K562 (cell line): Measurements from ENCODE around the gene FBL. TPM values are rescaled to one million over a fixed set of nuclear protein-coding genes. Genes with fewer than 3 reads are reported as not detected.

ENCODE experiments used
- CBFA2T2 ChIP-seq: fragments of 450-650 bp; conservative IDR thresholded peaks from 2 replicates; pipeline ENCODE4 v1.6.1; 2017; ENCODE audit warnings: mild to moderate bottlenecking
- CTBP1 ChIP-seq: fragments of 450-650 bp; IDR thresholded peaks from 2 replicates; pipeline ENCODE4 v1.6.1; 2016; ENCODE audit warnings: borderline replicate concordance
- KDM1A ChIP-seq, 2 experiments: fragments of 450-650 bp; IDR thresholded peaks; 2 replicates each; pipeline ENCODE4 v1.6.1; 2016; ENCODE audit warnings: mild to moderate bottlenecking in 2 of 2
- SIRT6 ChIP-seq: IDR thresholded peaks from one replicate; pipeline ENCODE4 v1.6.1; 2012; ENCODE audit warnings: low read depth, mild to moderate bottlenecking, control low read depth, inconsistent platforms, low read length, moderate library complexity
- TBL1XR1 ChIP-seq, 2 experiments: IDR thresholded peaks; 2 replicates each; pipeline ENCODE4 v1.6.1; 2012; ENCODE audit warnings: improper control_type of control experiment in 2 of 2, low read length in 2 of 2, mild to moderate bottlenecking in 1 of 2
- ZBTB17 ChIP-seq: fragments of 450-650 bp; formaldehyde crosslinking; IDR thresholded peaks from 2 replicates; pipeline ENCODE4 v1.4.0; 2020; ENCODE audit warnings: mild to moderate bottlenecking
- ZNF175 ChIP-seq: fragments of 200-800 bp; sonication (Bioruptor generic); IDR thresholded peaks from 2 replicates; pipeline ENCODE4 v1.6.1; 2016; ENCODE audit warnings: low read depth, mild to moderate bottlenecking, missing genetic modification characterization, missing compliant biosample characterization
- ZNF79 ChIP-seq: fragments of 250-450 bp; sonication (Bioruptor Pico); IDR thresholded peaks from 2 replicates; pipeline ENCODE4 v1.4.0; 2020; ENCODE audit warnings: low read depth, mild to moderate bottlenecking, moderate library complexity
- polyA plus RNA-seq, 8 experiments: library from polyadenylated mRNA; depleted of rRNA in 4 of 8; stranded (reverse) in 5 of 8; unstranded in 3 of 8; fragments of >200 nt; fragmentation: Nextera tagmentation in 2 of 8; fragmentation: Illumina TruSeq in 1 of 8; extraction: Ambion mirVana in 2 of 8; extraction: Trizol in 1 of 8; gene quantifications; 2 replicates each; pipeline versions ENCODE4 v1.2.1 to v1.2.3, GENCODE V29; 2011 to 2014; ENCODE audit warnings: inconsistent platforms in 1 of 8, missing spikeins in 1 of 8
- total RNA-seq, 7 experiments: library from RNA; depleted of rRNA in 6 of 7; stranded (reverse); fragments of >200 nt in 6 of 7; fragmentation: Illumina TruSeq in 2 of 7; extraction: Trizol in 2 of 7; gene quantifications; 2 replicates each; pipeline versions ENCODE4 v1.2.1 to v1.2.3, GENCODE V29; 2011 to 2021; ENCODE audit warnings: low replicate concordance in 1 of 7
- TF ChIP-seq, protein P1 (sequence below): fragments of 200-800 bp; sonication (Bioruptor generic); IDR thresholded peaks from 2 replicates; pipeline ENCODE4 v1.6.1; 2017; ENCODE audit warnings: missing genetic modification characterization, missing compliant biosample characterization
- TF ChIP-seq, protein P2 (sequence below), 2 experiments: fragments of 200-800 bp in 1 of 2; sonication (Bioruptor generic) in 1 of 2; sonication (generic) in 1 of 2; formaldehyde crosslinking in 1 of 2; IDR thresholded peaks in 1 of 2; conservative IDR thresholded peaks in 1 of 2; 2 replicates each; pipeline versions ENCODE4 v1.5.0 to v1.6.1; 2016 to 2020; ENCODE audit warnings: missing compliant biosample characterization in 1 of 2, missing genetic modification characterization in 1 of 2, missing genetic modification reagents in 1 of 2
- TF ChIP-seq, protein P3 (sequence below): fragments of 450-650 bp; IDR thresholded peaks from 2 replicates; pipeline ENCODE4 v1.6.1; 2016; ENCODE audit warnings: antibody characterized with exemption
- TF ChIP-seq, protein P4 (sequence below): sonication (generic); formaldehyde crosslinking; IDR thresholded peaks from 2 replicates; pipeline ENCODE4 v1.8.0; 2022; ENCODE audit warnings: missing genetic modification reagents, mild to moderate bottlenecking, moderate library complexity, borderline replicate concordance
- TF ChIP-seq, protein P5 (sequence below): fragments of 450-650 bp; IDR thresholded peaks from 2 replicates; pipeline ENCODE4 v1.6.1; 2016; ENCODE audit warnings: mild to moderate bottlenecking
- TF ChIP-seq, protein P6 (sequence below): conservative IDR thresholded peaks from 2 replicates; pipeline ENCODE4 v1.6.1; 2011; ENCODE audit warnings: low read depth, mild to moderate bottlenecking, low read length; ENCODE audit not compliant: control insufficient read depth

Gene FBL
- total and polyA plus RNA-seq, 9 of the 15 experiments (the other 6 are each of a cell fraction or from before 2014, with no cell fraction given) = 201 to 1,696 (median 696) TPM

DNA sequence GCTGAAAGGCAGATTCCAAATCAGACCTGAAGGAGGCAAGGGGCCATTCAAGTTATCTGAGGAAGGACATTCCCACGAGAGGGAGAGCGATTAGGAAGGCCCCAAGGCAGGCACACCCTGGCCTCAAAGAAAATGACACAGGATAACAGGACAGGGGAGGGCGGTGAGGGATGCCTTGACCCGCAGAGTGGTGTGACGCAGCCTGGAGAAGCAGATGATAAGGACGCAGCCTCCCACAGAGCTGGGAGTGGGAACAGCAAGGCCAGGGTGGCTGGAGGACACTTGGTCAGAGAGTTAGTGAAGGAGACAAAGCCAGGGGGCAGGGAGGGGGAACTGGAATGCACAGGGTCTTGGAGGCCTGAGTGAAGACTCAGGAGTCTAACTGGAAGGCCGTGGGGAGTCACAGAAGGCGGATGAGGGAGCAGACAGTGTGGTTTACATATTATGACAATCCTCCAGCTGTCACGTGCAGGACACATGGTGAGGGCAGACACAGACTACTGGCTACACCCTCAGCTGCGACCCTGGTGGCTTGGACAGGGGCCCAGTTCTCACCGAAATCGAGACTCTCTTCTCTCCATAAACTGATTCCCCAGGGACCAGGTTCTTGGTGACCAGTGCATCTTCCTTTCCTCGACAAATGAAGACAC, 6.4 kb downstream of the FBL start (continued):
- peak; percentile 60; the same call in 1 of the 2 replicates for TF ChIP-seq ZNF175 (CRISPR knock-in tag)
- no peak for TF ChIP-seq SIRT6
- peak in 1 of 2 experiments; percentile 39; a peak in 1 of 4 replicates for TF ChIP-seq KDM1A (IDR thresholded peaks at IDR 0.05)
- peak; percentile 68; the same call in 1 of the 2 replicates for TF ChIP-seq CTBP1
- TF ChIP-seq, protein P1, sequence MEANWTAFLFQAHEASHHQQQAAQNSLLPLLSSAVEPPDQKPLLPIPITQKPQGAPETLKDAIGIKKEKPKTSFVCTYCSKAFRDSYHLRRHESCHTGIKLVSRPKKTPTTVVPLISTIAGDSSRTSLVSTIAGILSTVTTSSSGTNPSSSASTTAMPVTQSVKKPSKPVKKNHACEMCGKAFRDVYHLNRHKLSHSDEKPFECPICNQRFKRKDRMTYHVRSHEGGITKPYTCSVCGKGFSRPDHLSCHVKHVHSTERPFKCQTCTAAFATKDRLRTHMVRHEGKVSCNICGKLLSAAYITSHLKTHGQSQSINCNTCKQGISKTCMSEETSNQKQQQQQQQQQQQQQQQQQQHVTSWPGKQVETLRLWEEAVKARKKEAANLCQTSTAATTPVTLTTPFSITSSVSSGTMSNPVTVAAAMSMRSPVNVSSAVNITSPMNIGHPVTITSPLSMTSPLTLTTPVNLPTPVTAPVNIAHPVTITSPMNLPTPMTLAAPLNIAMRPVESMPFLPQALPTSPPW (CRISPR knock-in tag) = peak; percentile 76
- TF ChIP-seq CBFA2T2 = peak; percentile 24; the same call in 1 of the 2 replicates
- TF ChIP-seq, protein P2, sequence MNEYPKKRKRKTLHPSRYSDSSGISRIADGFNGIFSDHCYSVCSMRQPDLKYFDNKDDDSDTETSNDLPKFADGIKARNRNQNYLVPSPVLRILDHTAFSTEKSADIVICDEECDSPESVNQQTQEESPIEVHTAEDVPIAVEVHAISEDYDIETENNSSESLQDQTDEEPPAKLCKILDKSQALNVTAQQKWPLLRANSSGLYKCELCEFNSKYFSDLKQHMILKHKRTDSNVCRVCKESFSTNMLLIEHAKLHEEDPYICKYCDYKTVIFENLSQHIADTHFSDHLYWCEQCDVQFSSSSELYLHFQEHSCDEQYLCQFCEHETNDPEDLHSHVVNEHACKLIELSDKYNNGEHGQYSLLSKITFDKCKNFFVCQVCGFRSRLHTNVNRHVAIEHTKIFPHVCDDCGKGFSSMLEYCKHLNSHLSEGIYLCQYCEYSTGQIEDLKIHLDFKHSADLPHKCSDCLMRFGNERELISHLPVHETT (CRISPR knock-in tag; conservative IDR thresholded peaks at IDR 0.05 in 1 of 2, IDR thresholded peaks at IDR 0.05 in 1 of 2) = peak in 1 of 2 experiments; percentile 31; a peak in 1 of 4 replicates
- 0 out of 2 replicates have a peak, but pooled peaks have one; percentile 5 for TF ChIP-seq ZBTB17 (CRISPR knock-in tag)
- TF ChIP-seq, protein P3, sequence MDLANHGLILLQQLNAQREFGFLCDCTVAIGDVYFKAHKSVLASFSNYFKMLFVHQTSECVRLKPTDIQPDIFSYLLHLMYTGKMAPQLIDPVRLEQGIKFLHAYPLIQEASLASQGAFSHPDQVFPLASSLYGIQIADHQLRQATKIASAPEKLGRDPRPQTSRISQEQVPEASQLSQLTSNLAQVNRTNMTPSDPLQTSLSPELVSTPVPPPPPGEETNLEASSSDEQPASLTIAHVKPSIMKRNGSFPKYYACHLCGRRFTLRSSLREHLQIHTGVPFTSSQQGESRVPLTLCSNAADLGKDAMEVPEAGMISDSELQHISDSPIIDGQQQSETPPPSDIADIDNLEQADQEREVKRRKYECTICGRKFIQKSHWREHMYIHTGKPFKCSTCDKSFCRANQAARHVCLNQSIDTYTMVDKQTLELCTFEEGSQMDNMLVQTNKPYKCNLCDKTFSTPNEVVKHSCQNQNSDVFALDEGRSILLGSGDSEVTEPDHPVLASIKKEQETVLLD = 0 out of 2 replicates have a peak, but pooled peaks have one; percentile 26
- no peak for TF ChIP-seq ZNF79 (CRISPR knock-in tag)
- peak in 1 of 2 experiments; percentile 24; a peak in 1 of 4 replicates for TF ChIP-seq TBL1XR1 (IDR thresholded peaks at IDR 0.05; ENCODE audit: low read length in 2 of 2)
- TF ChIP-seq, protein P4, sequence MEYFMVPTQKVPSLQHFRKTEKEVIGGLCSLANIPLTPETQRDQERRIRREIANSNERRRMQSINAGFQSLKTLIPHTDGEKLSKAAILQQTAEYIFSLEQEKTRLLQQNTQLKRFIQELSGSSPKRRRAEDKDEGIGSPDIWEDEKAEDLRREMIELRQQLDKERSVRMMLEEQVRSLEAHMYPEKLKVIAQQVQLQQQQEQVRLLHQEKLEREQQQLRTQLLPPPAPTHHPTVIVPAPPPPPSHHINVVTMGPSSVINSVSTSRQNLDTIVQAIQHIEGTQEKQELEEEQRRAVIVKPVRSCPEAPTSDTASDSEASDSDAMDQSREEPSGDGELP (CRISPR knock-in tag) = peak; percentile 70; the same call in 1 of the 2 replicates
- TF ChIP-seq, protein P5, sequence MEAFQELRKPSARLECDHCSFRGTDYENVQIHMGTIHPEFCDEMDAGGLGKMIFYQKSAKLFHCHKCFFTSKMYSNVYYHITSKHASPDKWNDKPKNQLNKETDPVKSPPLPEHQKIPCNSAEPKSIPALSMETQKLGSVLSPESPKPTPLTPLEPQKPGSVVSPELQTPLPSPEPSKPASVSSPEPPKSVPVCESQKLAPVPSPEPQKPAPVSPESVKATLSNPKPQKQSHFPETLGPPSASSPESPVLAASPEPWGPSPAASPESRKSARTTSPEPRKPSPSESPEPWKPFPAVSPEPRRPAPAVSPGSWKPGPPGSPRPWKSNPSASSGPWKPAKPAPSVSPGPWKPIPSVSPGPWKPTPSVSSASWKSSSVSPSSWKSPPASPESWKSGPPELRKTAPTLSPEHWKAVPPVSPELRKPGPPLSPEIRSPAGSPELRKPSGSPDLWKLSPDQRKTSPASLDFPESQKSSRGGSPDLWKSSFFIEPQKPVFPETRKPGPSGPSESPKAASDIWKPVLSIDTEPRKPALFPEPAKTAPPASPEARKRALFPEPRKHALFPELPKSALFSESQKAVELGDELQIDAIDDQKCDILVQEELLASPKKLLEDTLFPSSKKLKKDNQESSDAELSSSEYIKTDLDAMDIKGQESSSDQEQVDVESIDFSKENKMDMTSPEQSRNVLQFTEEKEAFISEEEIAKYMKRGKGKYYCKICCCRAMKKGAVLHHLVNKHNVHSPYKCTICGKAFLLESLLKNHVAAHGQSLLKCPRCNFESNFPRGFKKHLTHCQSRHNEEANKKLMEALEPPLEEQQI = no peak
- TF ChIP-seq, protein P6, sequence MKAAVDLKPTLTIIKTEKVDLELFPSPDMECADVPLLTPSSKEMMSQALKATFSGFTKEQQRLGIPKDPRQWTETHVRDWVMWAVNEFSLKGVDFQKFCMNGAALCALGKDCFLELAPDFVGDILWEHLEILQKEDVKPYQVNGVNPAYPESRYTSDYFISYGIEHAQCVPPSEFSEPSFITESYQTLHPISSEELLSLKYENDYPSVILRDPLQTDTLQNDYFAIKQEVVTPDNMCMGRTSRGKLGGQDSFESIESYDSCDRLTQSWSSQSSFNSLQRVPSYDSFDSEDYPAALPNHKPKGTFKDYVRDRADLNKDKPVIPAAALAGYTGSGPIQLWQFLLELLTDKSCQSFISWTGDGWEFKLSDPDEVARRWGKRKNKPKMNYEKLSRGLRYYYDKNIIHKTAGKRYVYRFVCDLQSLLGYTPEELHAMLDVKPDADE = 0 out of 2 replicates have a peak, but pooled peaks have one; percentile 18
